H1 (cell line): ENCODE results near the gene EMX1. TPM values are rescaled to one million over a fixed set of nuclear protein-coding genes. Genes with fewer than 3 reads are reported as not detected.

Experiments
- CTCF ChIA-PET: fragments of 300-600 bp; sonication (Branson Sonifier 250); formaldehyde crosslinking; loops from one replicate; lab custom pipeline; 2021; ENCODE audit not compliant: partially characterized antibody; lab: Charles Lee
- POLR2A ChIA-PET: fragments of 300-600 bp; sonication (Branson Sonifier 250); formaldehyde crosslinking; loops from one replicate; lab custom pipeline; 2021; ENCODE audit warnings: inconsistent platforms; ENCODE audit not compliant: partially characterized antibody; lab: Charles Lee
- DNase-seq, 2 experiments: peaks; one replicate each; pipeline versions ENCODE4 v3.0.0 to v3.0.0-alpha.2; 2010 to 2022; ENCODE audit warnings: low spot score in 2 of 2, low read depth in 1 of 2, mixed read lengths in 1 of 2
- FAIRE-seq: peaks from 2 replicates; lab custom pipeline; 2011; peaks lifted over from hg19 to GRCh38; lab: Jason Lieb, UNC
- H2AFZ ChIP-seq: 2 replicates; pipeline ENCODE4 v1.8.1; 2012; ENCODE audit warnings: low read length, inconsistent platforms
- H2AK5ac ChIP-seq: 2 replicates; pipeline ENCODE4 v1.6.1; 2013; ENCODE audit warnings: low read depth, low read length
- H2BK120ac ChIP-seq: replicated peaks from 2 replicates; pipeline ENCODE3; 2013; ENCODE audit warnings: low read depth, low read length, inconsistent platforms
- H2BK12ac ChIP-seq: 2 replicates; pipeline ENCODE4 v1.6.1; 2013; ENCODE audit warnings: low read depth, low read length
- H2BK15ac ChIP-seq: 2 replicates; pipeline ENCODE4 v1.6.1; 2013; ENCODE audit warnings: low read length
- H2BK20ac ChIP-seq: 2 replicates; pipeline ENCODE4 v1.6.1; 2013; ENCODE audit warnings: low read length
- H2BK5ac ChIP-seq: 2 replicates; pipeline ENCODE4 v1.6.1; 2013; ENCODE audit warnings: low read depth, low read length
- H3K14ac ChIP-seq: 2 replicates; pipeline ENCODE4 v1.6.1; 2013; ENCODE audit warnings: inconsistent platforms; ENCODE audit not compliant: insufficient read length
- H3K18ac ChIP-seq: 2 replicates; pipeline ENCODE4 v1.6.1; 2013; ENCODE audit warnings: low read length; ENCODE audit errors: extremely low read depth
- H3K23ac ChIP-seq: 2 replicates; pipeline ENCODE4 v1.6.1; 2013; ENCODE audit warnings: inconsistent platforms; ENCODE audit not compliant: insufficient read length
- H3K23me2 ChIP-seq: 2 replicates; pipeline ENCODE4 v1.6.1; 2013; ENCODE audit warnings: low read depth, low read length
- H3K27ac ChIP-seq: 2 replicates; pipeline ENCODE4 v1.6.1; 2011; ENCODE audit warnings: low read depth, low read length, inconsistent platforms
- H3K27me3 ChIP-seq, 4 experiments: replicated peaks in 1 of 4; 1 replicate in 1 of 4; 2 replicates in 3 of 4; pipeline versions ENCODE4 v1.6.1 to v1.8.1; 2011 to 2013; ENCODE audit warnings: low read length in 3 of 4, mild to moderate bottlenecking in 3 of 4, inconsistent platforms in 2 of 4, mixed read lengths in 2 of 4, moderate library complexity in 1 of 4; ENCODE audit not compliant: control insufficient read depth in 3 of 4, insufficient read depth in 3 of 4; ENCODE audit errors: extremely low read depth in 1 of 4
- H3K36me3 ChIP-seq, 4 experiments: 2 replicates each; pipeline versions ENCODE4 v1.6.1 to v1.8.1; 2011 to 2013; ENCODE audit warnings: mild to moderate bottlenecking in 4 of 4, low read length in 3 of 4, moderate library complexity in 2 of 4, control low read depth in 1 of 4, inconsistent platforms in 1 of 4; ENCODE audit not compliant: insufficient read depth in 4 of 4, control insufficient read depth in 2 of 4
- H3K4ac ChIP-seq: replicated peaks from 2 replicates; pipeline ENCODE3; 2013; ENCODE audit warnings: low read length, low read depth, mixed read lengths, inconsistent platforms; ENCODE audit not compliant: insufficient read length
- H3K4me1 ChIP-seq, 4 experiments: replicated peaks in 1 of 4; 1 replicate in 1 of 4; 2 replicates in 3 of 4; pipeline versions ENCODE4 v1.6.1 to v1.8.1; 2011 to 2013; ENCODE audit warnings: low read length in 3 of 4, inconsistent platforms in 2 of 4, mixed read lengths in 1 of 4; ENCODE audit not compliant: insufficient read depth in 4 of 4, control insufficient read depth in 3 of 4
- H3K4me2 ChIP-seq, 2 experiments: 2 replicates each; pipeline versions ENCODE4 v1.6.1 to v1.8.1; 2011 to 2013; ENCODE audit warnings: low read depth in 2 of 2, low read length in 2 of 2, control low read depth in 1 of 2, inconsistent platforms in 1 of 2, mild to moderate bottlenecking in 1 of 2; ENCODE audit not compliant: insufficient read depth in 1 of 2
- H3K4me3 ChIP-seq, 4 experiments: fragments of 200-600, 300-600 bp in 1 of 4; sonication (generic), shearing (Covaris generic), sonication (Bioruptor Twin) in 1 of 4; 2 replicates each; pipeline versions ENCODE4 v1.5.1 to v1.8.1; 2011 to 2016; ENCODE audit warnings: low read length in 4 of 4, low read depth in 3 of 4, control low read depth in 2 of 4, inconsistent platforms in 2 of 4, mild to moderate bottlenecking in 2 of 4, mixed read lengths in 1 of 4, moderate library complexity in 1 of 4; ENCODE audit not compliant: insufficient read depth in 2 of 4; ENCODE audit errors: extremely low read depth in 1 of 4
- H3K56ac ChIP-seq: replicated peaks from 2 replicates; pipeline ENCODE3; 2013; ENCODE audit warnings: low read depth, mild to moderate bottlenecking, mixed read lengths, low read length, inconsistent platforms; ENCODE audit not compliant: insufficient read length
- H3K79me1 ChIP-seq: 2 replicates; pipeline ENCODE4 v1.6.1; 2013; ENCODE audit warnings: low read depth, low read length, control low read depth
- H3K79me2 ChIP-seq, 2 experiments: 2 replicates each; pipeline versions ENCODE4 v1.6.1 to v1.8.1; 2012 to 2013; ENCODE audit warnings: low read length in 2 of 2, mild to moderate bottlenecking in 2 of 2, inconsistent platforms in 1 of 2; ENCODE audit not compliant: insufficient read depth in 2 of 2, control insufficient read depth in 1 of 2
- H3K9ac ChIP-seq, 4 experiments: replicated peaks in 1 of 4; 1 replicate in 1 of 4; 2 replicates in 3 of 4; pipeline versions ENCODE4 v1.6.1 to v1.8.1; 2011 to 2013; ENCODE audit warnings: low read depth in 3 of 4, low read length in 3 of 4, control low read depth in 2 of 4, mild to moderate bottlenecking in 2 of 4, moderate library complexity in 2 of 4, inconsistent platforms in 1 of 4; ENCODE audit errors: extremely low read depth in 1 of 4
- H3K9me3 ChIP-seq, 2 experiments: 2 replicates each; pipeline versions ENCODE4 v1.6.1 to v1.8.1; 2012 to 2013; ENCODE audit warnings: mild to moderate bottlenecking in 2 of 2, moderate library complexity in 2 of 2, control low read depth in 1 of 2, inconsistent platforms in 1 of 2, low read depth in 1 of 2, low read length in 1 of 2, mixed read lengths in 1 of 2; ENCODE audit not compliant: insufficient read depth in 2 of 2
- H4K20me1 ChIP-seq, 2 experiments: replicated peaks in 1 of 2; 2 replicates each; pipeline versions ENCODE3 to v1.8.1; 2011 to 2013; ENCODE audit warnings: inconsistent platforms in 2 of 2, low read length in 2 of 2, mild to moderate bottlenecking in 1 of 2; ENCODE audit not compliant: insufficient read depth in 2 of 2, control insufficient read depth in 1 of 2
- H4K5ac ChIP-seq: 2 replicates; pipeline ENCODE4 v1.6.1; 2013; ENCODE audit warnings: low read length, low read depth, mixed read lengths, inconsistent platforms; ENCODE audit not compliant: insufficient read length
- H4K8ac ChIP-seq: 2 replicates; pipeline ENCODE4 v1.8.0; 2013; ENCODE audit warnings: mild to moderate bottlenecking, moderate library complexity, low read length, inconsistent platforms; ENCODE audit not compliant: insufficient read depth; ENCODE audit errors: extremely low read depth
- H4K91ac ChIP-seq: replicated peaks from 2 replicates; pipeline ENCODE3; 2013; ENCODE audit warnings: low read length, mixed read lengths, inconsistent platforms; ENCODE audit not compliant: insufficient read length
- CBX8 ChIP-seq: fragments of 300-800, 300-1000 bp; sonication (generic); IDR thresholded peaks from 2 replicates; pipeline ENCODE4 v1.7.1; 2016; ENCODE audit warnings: low read depth, low read length, borderline replicate concordance
- CREB1 ChIP-seq: IDR thresholded peaks from 2 replicates; pipeline ENCODE4 v1.6.1; 2012; ENCODE audit warnings: inconsistent platforms
- KDM4A ChIP-seq: IDR thresholded peaks from one replicate; pipeline ENCODE4 v1.7.1; 2012; ENCODE audit warnings: low read depth, mild to moderate bottlenecking, moderate library complexity, low read length, inconsistent platforms; ENCODE audit not compliant: severe bottlenecking
- SP4 ChIP-seq: IDR thresholded peaks from 2 replicates; pipeline ENCODE4 v1.6.1; 2012; ENCODE audit warnings: low read length, inconsistent platforms
- TCF12 ChIP-seq: IDR thresholded peaks from 2 replicates; pipeline ENCODE4 v1.6.1; 2011; ENCODE audit warnings: low read depth, mild to moderate bottlenecking, low read length
- WGBS, 2 experiments: shearing (Covaris generic) in 1 of 2; methylation state at CpG; one replicate each; pipeline versions ENCODE4 v1.1.6 to v1.1.7; 2013 to 2015; ENCODE audit warnings: low lambda C conversion rate in 2 of 2, mixed read lengths in 2 of 2, inconsistent platforms in 1 of 2, low coverage in 1 of 2, missing lambda C conversion rate in 1 of 2; ENCODE audit not compliant: insufficient replicate concordance in 2 of 2, insufficient coverage in 1 of 2, insufficient read length in 1 of 2; ENCODE audit errors: extremely low coverage in 1 of 2, missing lambda C conversion rate in 1 of 2; 5-methylcytosine and 5-hydroxymethylcytosine counted together
- polyA plus RNA-seq, 7 experiments: library from polyadenylated mRNA; depleted of rRNA in 3 of 7; stranded (reverse) in 5 of 7; unstranded in 2 of 7; fragments of >200 nt in 5 of 7; fragments of 200-250 nt in 2 of 7; gene quantifications; 1 replicate in 5 of 7; 2 replicates in 1 of 7; 4 replicates in 1 of 7; pipeline versions ENCODE4 v1.2.1 to v1.2.3, GENCODE V29; 2011 to 2013; ENCODE audit warnings: missing spikeins in 2 of 7, mixed read lengths in 2 of 7
- total RNA-seq: library from RNA; stranded (reverse); fragmentation: NEBNext Ultra II Directional; extraction: Animal tissue kit (Norgen Biotek cat#: 25700); gene quantifications from 2 replicates; pipeline ENCODE4 v1.2.1, GENCODE V29; 2021

The EMX1 gene
- total and polyA plus RNA-seq, 2 of the 8 experiments (the other 6 are each of a cell fraction or from before 2014, with no cell fraction given), result 2.4 to 4.9 TPM

GRCh38 chr2:72938455-72938854 lies 21.1 kb downstream of the EMX1 start:
- H4K8ac ChIP-seq, result no peak overlapping the region
- no peak overlapping the region for H2BK20ac ChIP-seq
- no peak overlapping the region for H3K9ac ChIP-seq
- DNase-seq (no peak), FAIRE-seq (no peak)
- no peaks in the 10 kb centered on the region for H3K79me1 ChIP-seq
- H3K56ac ChIP-seq, result no peak overlapping the region
- H3K23ac ChIP-seq, result no peak overlapping the region
- no peak overlapping the region for H2AFZ ChIP-seq
- H3K4me3 ChIP-seq, result no peak overlapping the region
- no peaks in the 10 kb centered on the region for H3K23me2 ChIP-seq
- no peak overlapping the region for H4K5ac ChIP-seq
- no peak overlapping the region for H2BK120ac ChIP-seq
- no peaks in the 10 kb centered on the region for H3K9me3 ChIP-seq
- H3K27me3 ChIP-seq, result peaks cover 0 to 4% (median 3%) of the 10 kb centered on the region in 4 experiments; a peak in 2 of 7 replicates
- H4K91ac ChIP-seq, result no peak overlapping the region
- ChIA-PET POLR2A (interaction anchor here (1.5 to 2.6 kb wide), 3 partner anchors 13 to 17 kb away, joined by 4 to 11 read pairs (median 5); no protein-coding TSS in a partner anchor), CTCF (interaction anchor here (1.3 to 25.6 kb wide), 6 partner anchors 12 to 42 kb away, joined by 4 to 490 read pairs (median 20); no protein-coding TSS in a partner anchor)
- WGBS, 2 experiments, result 88% methylated on average over 4 of the region's 5 CpGs; no CpG with 5 or more reads in 1 of the 2 experiments
- H3K27ac ChIP-seq, result no peak overlapping the region
- peaks cover 0 to 22% (median 15%) of the 10 kb centered on the region in 4 experiments; a peak in 6 of 7 replicates for H3K4me1 ChIP-seq
- no peaks in the 10 kb centered on the region for H3K36me3 ChIP-seq
- no peak overlapping the region for H3K4me2 ChIP-seq
- H2BK15ac ChIP-seq, result no peak overlapping the region
- no peak overlapping the region for H3K14ac ChIP-seq
- H2BK5ac ChIP-seq, result no peak overlapping the region
- no peak overlapping the region for H2AK5ac ChIP-seq
- H3K18ac ChIP-seq, result no peak overlapping the region
- no peaks in the 10 kb centered on the region for H4K20me1 ChIP-seq
- no peak overlapping the region for H3K4ac ChIP-seq
- no peak overlapping the region for H2BK12ac ChIP-seq
- no peaks in the 10 kb centered on the region for H3K79me2 ChIP-seq
- TF ChIP-seq CREB1 (no peak), SP4 (no peak), CBX8 (no peak), KDM4A (no peak), TCF12 (no peak)
